ENCODE results near the gene RHD. TPM values are rescaled to one million over a fixed set of nuclear protein-coding genes. Genes with fewer than 3 reads are reported as not detected.
"Not testable (repeated sequence)": the region's sequence is repeated elsewhere in the genome, so short reads cannot be mapped to it uniquely, and the experiment has no call there.

The RHD gene
- total and polyA plus RNA-seq, 10 of the 15 experiments (the other 5 are each of a cell fraction or from before 2014, with no cell fraction given) = 0.02 to 0.34 (median 0.18) TPM; not detected in 6

DNA sequence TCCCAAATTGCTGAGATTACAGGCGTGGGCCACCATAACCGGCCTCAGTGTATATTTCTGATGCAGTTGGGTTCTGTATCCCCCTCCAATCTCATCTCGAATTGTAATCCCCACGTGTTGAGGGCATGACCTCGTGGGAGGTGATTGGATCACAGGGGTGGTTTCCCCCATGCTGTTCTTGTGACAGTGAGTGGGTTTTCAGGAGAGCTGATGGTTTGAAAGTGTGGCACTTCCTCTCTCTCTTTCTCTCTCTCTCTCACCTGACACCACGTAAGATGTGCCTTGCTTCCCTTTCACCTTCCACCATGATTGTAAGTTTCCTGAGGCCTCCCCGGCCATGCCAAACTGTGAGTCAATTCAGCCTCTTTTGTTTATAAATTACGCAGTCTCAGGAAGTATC lies 24.2 kb downstream of the RHD start:
- RAD21 ChIA-PET (ENCODE audit: unreplicated experiment); H3K79me2 ChIP-seq (ENCODE audit: control insufficient read depth, insufficient read depth, low read length); H3K9ac ChIP-seq (ENCODE audit: control insufficient read depth, insufficient read depth, low read length); POLR2A ChIA-PET; H4K20me1 ChIP-seq (ENCODE audit: control insufficient read depth, insufficient read depth); H3K27me3 ChIP-seq (replicated peaks in 1 of 2; ENCODE audit: control insufficient read depth in 2 of 2, insufficient read depth in 2 of 2, low read length in 1 of 2); in situ Hi-C loops (cut with MboI); SMC1A ChIA-PET (ENCODE audit: uncharacterized antibody, unreplicated experiment); H2AFZ ChIP-seq (ENCODE audit: control insufficient read depth, low read depth, low read length); H3K4me1 ChIP-seq (ENCODE audit: control insufficient read depth, insufficient read depth, low read length); BruUV-seq (replicated peaks); H3K36me3 ChIP-seq (ENCODE audit: control insufficient read depth in 2 of 2, insufficient read depth in 2 of 2, low read length in 1 of 2); H3K27ac ChIP-seq (ENCODE audit: control insufficient read depth, insufficient read depth); H3K4me3 ChIP-seq; DNase-seq (ENCODE audit: low read depth, low spot score); H3K9me3 ChIP-seq (replicated peaks; ENCODE audit: control insufficient read depth, insufficient read depth, low read length); intact Hi-C loops (cut with micrococcal nuclease; ENCODE audit: unreplicated experiment); FAIRE-seq; H3K4me2 ChIP-seq (ENCODE audit: control insufficient read depth, insufficient read depth); ATAC-seq; CTCF ChIA-PET: not testable (repeated sequence)
- WGBS (ENCODE audit: insufficient coverage, insufficient replicate concordance, low lambda C conversion rate, missing lambda C conversion rate) = 4% methylated on average over 4 of the region's 8 CpGs

GRCh38 chr1:25300729-25301128 lies 28.4 kb downstream of the RHD start:
- H3K4me2 ChIP-seq (ENCODE audit: control insufficient read depth, insufficient read depth); H3K9me3 ChIP-seq (replicated peaks; ENCODE audit: control insufficient read depth, insufficient read depth, low read length); CTCF ChIA-PET; H3K27me3 ChIP-seq (replicated peaks in 1 of 2; ENCODE audit: control insufficient read depth in 2 of 2, insufficient read depth in 2 of 2, low read length in 1 of 2); H4K20me1 ChIP-seq (ENCODE audit: control insufficient read depth, insufficient read depth); ATAC-seq; intact Hi-C loops (cut with micrococcal nuclease; ENCODE audit: unreplicated experiment); BruUV-seq (replicated peaks); H3K27ac ChIP-seq (ENCODE audit: control insufficient read depth, insufficient read depth); RAD21 ChIA-PET (ENCODE audit: unreplicated experiment); SMC1A ChIA-PET (ENCODE audit: uncharacterized antibody, unreplicated experiment); FAIRE-seq; H3K36me3 ChIP-seq (ENCODE audit: control insufficient read depth in 2 of 2, insufficient read depth in 2 of 2, low read length in 1 of 2); H2AFZ ChIP-seq (ENCODE audit: control insufficient read depth, low read depth, low read length); H3K79me2 ChIP-seq (ENCODE audit: control insufficient read depth, insufficient read depth, low read length); H3K4me1 ChIP-seq (ENCODE audit: control insufficient read depth, insufficient read depth, low read length); in situ Hi-C loops (cut with MboI); POLR2A ChIA-PET; DNase-seq (ENCODE audit: low read depth, low spot score); H3K4me3 ChIP-seq; H3K9ac ChIP-seq (ENCODE audit: control insufficient read depth, insufficient read depth, low read length): not testable (repeated sequence)
- WGBS (ENCODE audit: insufficient coverage, insufficient replicate concordance, low lambda C conversion rate, missing lambda C conversion rate) = 79% methylated on average over 6 of the region's 9 CpGs

DNA sequence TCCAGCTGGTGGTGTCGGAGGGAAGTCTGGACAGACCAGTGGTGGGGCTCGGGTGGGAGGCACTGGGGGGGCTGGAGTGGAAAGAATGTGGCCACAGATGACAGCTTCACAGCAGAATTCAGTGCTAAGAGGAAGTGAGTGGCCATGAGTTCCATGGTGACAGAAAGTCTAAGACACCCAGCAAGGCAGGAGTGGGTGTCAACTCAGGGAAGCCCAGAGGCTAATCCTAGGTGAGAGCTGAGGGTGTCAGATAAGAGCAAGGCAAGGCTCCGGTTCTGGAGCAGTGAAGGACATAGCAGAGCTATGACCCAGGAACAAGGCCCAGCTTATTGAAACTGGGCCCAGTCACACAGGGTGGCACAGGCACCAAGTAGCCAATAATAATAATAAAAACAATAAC lies 30.0 kb downstream of the RHD start:
- H2AFZ ChIP-seq (ENCODE audit: control insufficient read depth, low read depth, low read length); FAIRE-seq; H3K9me3 ChIP-seq (replicated peaks; ENCODE audit: control insufficient read depth, insufficient read depth, low read length); POLR2A ChIA-PET; ATAC-seq; in situ Hi-C loops (cut with MboI); BruUV-seq (replicated peaks); H3K4me1 ChIP-seq (ENCODE audit: control insufficient read depth, insufficient read depth, low read length); H3K27ac ChIP-seq (ENCODE audit: control insufficient read depth, insufficient read depth); H3K9ac ChIP-seq (ENCODE audit: control insufficient read depth, insufficient read depth, low read length); H4K20me1 ChIP-seq (ENCODE audit: control insufficient read depth, insufficient read depth); DNase-seq (ENCODE audit: low read depth, low spot score); H3K27me3 ChIP-seq (replicated peaks in 1 of 2; ENCODE audit: control insufficient read depth in 2 of 2, insufficient read depth in 2 of 2, low read length in 1 of 2); H3K79me2 ChIP-seq (ENCODE audit: control insufficient read depth, insufficient read depth, low read length); intact Hi-C loops (cut with micrococcal nuclease; ENCODE audit: unreplicated experiment); CTCF ChIA-PET; H3K4me2 ChIP-seq (ENCODE audit: control insufficient read depth, insufficient read depth); RAD21 ChIA-PET (ENCODE audit: unreplicated experiment); SMC1A ChIA-PET (ENCODE audit: uncharacterized antibody, unreplicated experiment); H3K4me3 ChIP-seq; H3K36me3 ChIP-seq (ENCODE audit: control insufficient read depth in 2 of 2, insufficient read depth in 2 of 2, low read length in 1 of 2): not testable (repeated sequence)
- WGBS (ENCODE audit: insufficient coverage, insufficient replicate concordance, low lambda C conversion rate, missing lambda C conversion rate) = 86% methylated on average over 1 of the region's 3 CpGs

DNA sequence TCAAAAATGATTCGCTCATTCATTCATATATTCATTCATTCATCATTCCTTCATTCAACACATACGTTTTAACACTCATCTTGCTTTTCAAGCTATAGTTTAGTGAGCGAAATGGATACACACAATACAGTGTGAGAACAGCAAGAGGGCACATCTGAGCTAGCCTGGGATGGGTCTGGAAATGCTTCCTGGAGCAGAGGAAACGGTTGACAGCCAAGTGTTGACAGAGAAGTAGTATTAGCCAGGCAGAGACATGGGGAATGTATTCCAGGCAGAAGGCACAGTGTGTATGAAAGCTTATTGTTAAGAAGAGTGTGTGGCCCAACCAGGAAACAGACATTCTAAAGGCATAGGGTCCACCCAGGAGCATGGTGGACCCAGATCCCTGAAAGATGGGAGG lies 32.6 kb downstream of the RHD start:
- H3K79me2 ChIP-seq (ENCODE audit: control insufficient read depth, insufficient read depth, low read length); DNase-seq (ENCODE audit: low read depth, low spot score); H3K27ac ChIP-seq (ENCODE audit: control insufficient read depth, insufficient read depth); H3K9me3 ChIP-seq (replicated peaks; ENCODE audit: control insufficient read depth, insufficient read depth, low read length); H4K20me1 ChIP-seq (ENCODE audit: control insufficient read depth, insufficient read depth); BruUV-seq (replicated peaks); H3K4me3 ChIP-seq; H2AFZ ChIP-seq (ENCODE audit: control insufficient read depth, low read depth, low read length); ATAC-seq; FAIRE-seq; H3K4me1 ChIP-seq (ENCODE audit: control insufficient read depth, insufficient read depth, low read length); H3K36me3 ChIP-seq (ENCODE audit: control insufficient read depth in 2 of 2, insufficient read depth in 2 of 2, low read length in 1 of 2); POLR2A ChIA-PET; in situ Hi-C loops (cut with MboI); intact Hi-C loops (cut with micrococcal nuclease; ENCODE audit: unreplicated experiment); H3K4me2 ChIP-seq (ENCODE audit: control insufficient read depth, insufficient read depth); RAD21 ChIA-PET (ENCODE audit: unreplicated experiment); SMC1A ChIA-PET (ENCODE audit: uncharacterized antibody, unreplicated experiment); CTCF ChIA-PET; H3K9ac ChIP-seq (ENCODE audit: control insufficient read depth, insufficient read depth, low read length); H3K27me3 ChIP-seq (replicated peaks in 1 of 2; ENCODE audit: control insufficient read depth in 2 of 2, insufficient read depth in 2 of 2, low read length in 1 of 2): not testable (repeated sequence)
- WGBS (ENCODE audit: insufficient coverage, insufficient replicate concordance, low lambda C conversion rate, missing lambda C conversion rate) = 71% methylated on average over 4 of the region's 4 CpGs
